Ishikawa (cell line): ENCODE data around the gene TBC1D17.

Experiments
- CEBPB ChIP-seq: IDR thresholded peaks from 2 replicates; pipeline ENCODE4 v1.6.1; 2012
- CREB1 ChIP-seq: IDR thresholded peaks from 2 replicates; pipeline ENCODE4 v1.6.1; 2012; ENCODE audit warnings: low read depth
- EGR1 ChIP-seq: IDR thresholded peaks from 2 replicates; pipeline ENCODE4 v1.6.1; 2012
- EP300 ChIP-seq: IDR thresholded peaks from 2 replicates; pipeline ENCODE4 v1.6.1; 2012; ENCODE audit warnings: borderline replicate concordance
- FOXM1 ChIP-seq: IDR thresholded peaks from 2 replicates; pipeline ENCODE4 v1.6.1; 2012; ENCODE audit warnings: low read depth, borderline replicate concordance
- NFIC ChIP-seq: IDR thresholded peaks from 2 replicates; pipeline ENCODE4 v1.6.1; 2012
- RAD21 ChIP-seq: IDR thresholded peaks from 2 replicates; pipeline ENCODE4 v1.6.1; 2012; ENCODE audit warnings: low read depth
- REST ChIP-seq: IDR thresholded peaks from 2 replicates; pipeline ENCODE4 v1.6.1; 2012; ENCODE audit warnings: low read depth, mild to moderate bottlenecking
- TAF1 ChIP-seq: IDR thresholded peaks from 2 replicates; pipeline ENCODE4 v1.6.1; 2012; ENCODE audit warnings: low read depth, mild to moderate bottlenecking
- TCF12 ChIP-seq: IDR thresholded peaks from 2 replicates; pipeline ENCODE4 v1.6.1; 2012; ENCODE audit warnings: low read depth
- TEAD4 ChIP-seq: IDR thresholded peaks from 2 replicates; pipeline ENCODE4 v1.6.1; 2012
- USF1 ChIP-seq: IDR thresholded peaks from 2 replicates; pipeline ENCODE4 v1.6.1; 2012
- YY1 ChIP-seq: IDR thresholded peaks from 2 replicates; pipeline ENCODE4 v1.6.1; 2012; ENCODE audit warnings: low read depth
- ZBTB7A ChIP-seq: IDR thresholded peaks from 2 replicates; pipeline ENCODE4 v1.6.1; 2012; ENCODE audit warnings: low read depth
- TF ChIP-seq, protein P1 (sequence below): IDR thresholded peaks from 2 replicates; pipeline ENCODE4 v1.6.1; 2012

TBC1D17 gene

GRCh38 chr19:49904136-49904535 lies 26.6 kb downstream of the TBC1D17 start:
- TF ChIP-seq YY1 = no peak
- TF ChIP-seq REST = no peak
- TF ChIP-seq TEAD4 = no peak
- no peak for TF ChIP-seq EGR1
- no peak for TF ChIP-seq FOXM1

DNA sequence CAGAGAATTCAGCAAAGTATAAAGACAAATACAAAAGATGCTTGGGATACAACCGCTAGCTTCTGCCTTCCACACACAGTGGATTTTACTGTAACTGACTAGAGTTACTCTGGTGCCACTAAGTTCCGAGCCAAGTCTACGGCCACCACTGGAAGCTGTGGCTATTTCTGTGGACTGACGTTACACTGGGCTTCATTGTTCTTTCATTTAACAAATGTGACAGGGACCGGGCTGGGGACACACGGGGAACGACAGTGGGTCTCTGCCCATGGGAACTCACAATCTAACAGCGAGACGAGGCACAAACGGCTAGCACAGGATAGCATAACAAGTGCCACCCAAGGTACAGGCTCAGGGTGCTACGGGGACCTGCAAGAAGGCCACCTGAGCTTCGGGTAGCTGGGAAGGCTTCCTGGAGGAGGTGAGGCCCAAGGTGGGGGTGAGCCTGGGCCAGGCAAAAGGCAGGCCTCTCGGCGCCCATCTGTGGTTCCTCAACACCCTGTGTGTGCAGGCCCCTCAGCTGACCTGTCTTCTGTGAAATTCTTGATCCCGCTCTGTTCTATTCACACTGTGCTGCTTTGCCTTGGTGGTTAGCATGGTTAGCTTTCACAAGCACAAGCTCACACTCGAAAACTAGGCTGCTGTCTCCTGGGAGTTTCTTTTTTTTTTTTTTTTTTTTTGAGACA lies 29.5 kb downstream of the TBC1D17 start:
- no peak for TF ChIP-seq FOXM1
- no peak for TF ChIP-seq EP300
- TF ChIP-seq CEBPB = no peak
- no peak for TF ChIP-seq CREB1
- no peak for TF ChIP-seq REST
- TF ChIP-seq TEAD4 = no peak
- TF ChIP-seq TAF1 = no peak
- TF ChIP-seq ZBTB7A = no peak
- no peak for TF ChIP-seq RAD21
- no peak for TF ChIP-seq EGR1
- TF ChIP-seq, protein P1, sequence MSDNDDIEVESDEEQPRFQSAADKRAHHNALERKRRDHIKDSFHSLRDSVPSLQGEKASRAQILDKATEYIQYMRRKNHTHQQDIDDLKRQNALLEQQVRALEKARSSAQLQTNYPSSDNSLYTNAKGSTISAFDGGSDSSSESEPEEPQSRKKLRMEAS = no peak
- no peak for TF ChIP-seq YY1
- TF ChIP-seq NFIC = no peak
- TF ChIP-seq USF1 = no peak
- no peak for TF ChIP-seq TCF12

DNA sequence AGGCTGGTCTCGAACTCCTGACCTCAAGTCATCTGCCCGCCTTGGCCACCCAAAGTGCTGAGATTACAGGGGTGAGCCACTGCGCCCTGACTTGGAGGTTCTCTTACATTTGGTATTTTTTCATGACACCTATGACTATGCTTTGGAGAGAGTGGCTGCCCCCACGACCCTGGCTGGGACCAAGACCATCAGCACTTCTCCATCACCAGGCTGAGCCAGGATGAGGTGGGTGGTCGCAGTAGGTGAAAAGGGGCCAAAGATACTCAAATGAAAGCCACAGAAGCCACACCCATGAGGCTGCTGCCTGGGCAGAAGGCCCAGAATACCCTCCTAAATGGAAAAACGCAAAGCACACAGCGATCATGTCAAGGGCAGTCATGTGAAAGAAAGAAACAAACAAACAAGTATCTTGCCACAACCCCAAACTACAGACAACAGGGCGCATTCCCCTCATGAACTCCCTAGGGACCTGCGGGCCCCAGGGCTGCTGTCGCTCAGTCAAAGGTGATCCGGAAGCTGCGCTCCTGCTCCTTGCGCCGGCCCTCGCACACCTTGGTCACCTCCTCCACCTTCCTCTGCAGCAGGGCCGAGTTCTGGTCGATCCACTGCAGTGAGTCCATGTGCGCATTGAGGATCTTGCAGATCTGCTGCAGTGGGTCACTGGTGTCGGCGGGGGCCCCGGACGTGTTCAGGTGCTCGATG lies 30.4 kb downstream of the TBC1D17 start:
- no peak for TF ChIP-seq CEBPB
- TF ChIP-seq CREB1 = no peak
- TF ChIP-seq FOXM1 = no peak
- TF ChIP-seq TEAD4 = no peak
- no peak for TF ChIP-seq ZBTB7A
- no peak for TF ChIP-seq EP300
- TF ChIP-seq RAD21 = no peak

DNA sequence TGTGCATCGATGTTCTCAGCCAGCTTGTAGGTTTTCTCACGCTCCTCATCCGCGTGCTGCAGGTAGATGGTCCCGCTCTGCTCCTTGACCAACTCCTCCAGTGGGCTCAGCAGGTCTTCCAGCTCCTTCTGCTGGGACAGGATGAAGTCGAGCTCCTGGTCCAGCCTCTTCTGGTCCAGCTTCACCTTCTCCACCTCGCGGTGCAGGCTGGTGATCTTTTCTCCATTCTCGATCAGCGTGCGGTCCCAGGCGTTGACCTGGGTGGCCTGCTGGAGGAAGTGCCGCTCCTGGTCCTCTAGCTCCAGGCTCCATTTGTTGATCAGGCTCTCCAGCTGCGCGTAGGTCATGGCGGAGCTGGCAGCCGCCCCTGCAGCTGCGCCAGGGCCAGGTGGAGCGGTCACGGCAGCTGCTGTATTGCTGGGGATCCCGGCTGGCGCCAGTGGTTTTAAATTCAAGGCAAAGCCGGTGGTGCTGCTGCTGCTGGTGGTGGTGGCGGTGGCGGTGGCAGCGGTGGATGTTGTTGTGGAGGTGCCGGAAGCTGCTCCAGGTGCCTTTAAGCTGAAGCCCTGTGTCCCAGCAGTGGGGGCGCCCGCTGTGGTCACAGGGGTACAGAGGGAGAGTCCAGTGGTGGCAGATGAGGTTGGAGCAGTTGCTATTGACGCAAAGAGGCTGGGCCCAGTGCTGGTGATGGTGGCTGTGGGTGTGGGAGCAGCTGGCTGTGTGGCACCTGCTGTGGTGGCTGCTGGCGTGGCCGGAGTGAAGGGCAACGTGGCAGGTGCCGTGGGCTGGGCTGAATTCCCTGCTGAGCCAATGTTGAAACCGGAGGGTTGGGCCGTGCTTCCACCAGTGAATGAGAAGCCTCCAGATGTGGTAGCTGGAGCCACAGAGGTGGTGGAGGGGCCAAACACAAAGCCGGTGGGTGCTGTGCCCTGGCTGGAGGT lies 31.2 kb downstream of the TBC1D17 start:
- TF ChIP-seq, protein P1 = no peak
- TF ChIP-seq EGR1 (no peak), TEAD4 (no peak), TAF1 (no peak), TCF12 (no peak), CREB1 (no peak), FOXM1 (no peak), CEBPB (no peak), YY1 (no peak), USF1 (no peak), EP300 (no peak), RAD21 (no peak), ZBTB7A (no peak), REST (no peak), NFIC (no peak)
